Chondrocyte (in vitro differentiated cells): ENCODE results near the gene POU2F2. TPM values are rescaled to one million over a fixed set of nuclear protein-coding genes. Genes with fewer than 3 reads are reported as not detected.

Source experiments
- DNase-seq: peaks from one replicate; pipeline ENCODE4 v3.0.0; 2021; ENCODE audit warnings: mixed read lengths, low spot score
- H3K27ac Mint-ChIP-seq: one replicate; pipeline ENCODE4 v1.8.0; 2021; ENCODE audit warnings: mild to moderate bottlenecking, moderate library complexity, mixed read lengths; ENCODE audit not compliant: unreplicated experiment
- H3K27me3 Mint-ChIP-seq: 2 replicates; pipeline ENCODE4 v1.8.0; 2021; ENCODE audit warnings: low read depth, mixed read lengths
- H3K36me3 Mint-ChIP-seq: 2 replicates; pipeline ENCODE4 v1.8.0; 2021; ENCODE audit warnings: low read depth, mixed read lengths
- H3K4me1 Mint-ChIP-seq: 2 replicates; pipeline ENCODE4 v1.8.0; 2021; ENCODE audit warnings: low read depth, mild to moderate bottlenecking, mixed read lengths
- H3K4me3 Mint-ChIP-seq: one replicate; pipeline ENCODE4 v1.8.0; 2021; ENCODE audit warnings: mild to moderate bottlenecking, moderate library complexity, mixed read lengths; ENCODE audit not compliant: unreplicated experiment
- H3K9me3 Mint-ChIP-seq: 2 replicates; pipeline ENCODE4 v1.8.0; 2021; ENCODE audit warnings: low read depth, mixed read lengths
- total RNA-seq: library from RNA; stranded (reverse); gene quantifications from 3 replicates; pipeline ENCODE4 v1.2.1, GENCODE V29; 2021
- TF ChIP-seq, protein P1 (sequence below): fragments of 200-600 bp; sonication (generic); IDR thresholded peaks from 2 replicates; pipeline ENCODE4 v1.5.0; 2021; ENCODE audit warnings: antibody characterized with exemption, mild to moderate bottlenecking, moderate library complexity

POU2F2 gene
- total RNA-seq, 1 donor from 2014 or later: 1.5 TPM

DNA sequence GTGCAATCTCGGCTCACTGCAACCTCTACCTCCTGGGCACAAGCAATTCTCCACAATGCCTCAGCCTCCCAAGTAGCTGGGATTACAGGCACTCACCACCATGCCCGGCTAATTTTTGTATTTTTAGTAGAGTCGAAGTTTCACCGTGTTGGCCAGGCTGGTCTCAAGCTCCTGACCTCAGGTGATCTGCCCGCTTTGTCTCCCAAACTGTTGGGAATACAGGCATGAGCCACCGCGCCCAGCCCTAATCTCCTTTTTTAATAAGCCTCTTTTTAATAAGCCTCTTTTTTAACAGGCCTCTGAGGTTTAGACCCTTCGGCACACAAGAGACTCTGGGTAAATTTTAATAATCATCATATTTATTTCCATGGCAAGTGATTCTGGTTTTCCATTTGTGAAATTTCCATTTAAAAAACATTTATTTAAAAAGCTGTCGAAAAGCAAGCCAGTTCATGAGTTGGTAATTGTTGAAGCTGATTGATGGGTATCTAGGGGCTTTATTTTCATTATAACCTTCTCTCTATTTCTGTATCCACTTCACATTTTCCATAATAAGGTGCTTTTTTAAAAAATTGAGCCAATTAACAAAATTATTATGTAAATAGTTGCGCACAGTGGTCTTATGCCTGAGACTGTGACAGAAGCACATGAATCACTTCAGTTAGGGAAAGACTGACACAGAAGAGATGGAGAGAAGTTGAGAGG lies 11.8 kb downstream of the POU2F2 start:
- H3K4me3 Mint-ChIP-seq: no peak overlapping the region
- H3K27me3 Mint-ChIP-seq: no peaks in the 10 kb centered on the region

DNA sequence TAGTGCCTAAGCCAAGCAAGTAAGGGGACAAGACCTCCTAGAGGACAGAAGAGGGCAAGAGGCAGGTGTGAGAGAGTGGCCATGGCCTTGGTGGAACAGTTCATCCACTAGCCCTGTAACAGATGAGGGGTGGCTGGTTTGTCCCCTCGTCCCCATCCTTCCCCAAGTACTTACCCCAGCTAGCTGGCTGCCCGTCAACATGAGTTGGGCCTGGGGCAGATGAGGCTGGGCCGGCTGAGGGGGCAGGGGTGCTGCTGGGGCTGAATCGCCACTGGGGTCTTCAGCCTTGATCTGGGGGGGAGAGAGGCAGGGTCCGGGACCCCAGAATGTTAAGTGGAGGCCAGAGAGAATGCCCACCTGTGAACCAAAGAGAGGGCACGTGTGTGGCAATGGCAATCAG lies 15.2 kb downstream of the POU2F2 start:
- TF ChIP-seq, protein P1, sequence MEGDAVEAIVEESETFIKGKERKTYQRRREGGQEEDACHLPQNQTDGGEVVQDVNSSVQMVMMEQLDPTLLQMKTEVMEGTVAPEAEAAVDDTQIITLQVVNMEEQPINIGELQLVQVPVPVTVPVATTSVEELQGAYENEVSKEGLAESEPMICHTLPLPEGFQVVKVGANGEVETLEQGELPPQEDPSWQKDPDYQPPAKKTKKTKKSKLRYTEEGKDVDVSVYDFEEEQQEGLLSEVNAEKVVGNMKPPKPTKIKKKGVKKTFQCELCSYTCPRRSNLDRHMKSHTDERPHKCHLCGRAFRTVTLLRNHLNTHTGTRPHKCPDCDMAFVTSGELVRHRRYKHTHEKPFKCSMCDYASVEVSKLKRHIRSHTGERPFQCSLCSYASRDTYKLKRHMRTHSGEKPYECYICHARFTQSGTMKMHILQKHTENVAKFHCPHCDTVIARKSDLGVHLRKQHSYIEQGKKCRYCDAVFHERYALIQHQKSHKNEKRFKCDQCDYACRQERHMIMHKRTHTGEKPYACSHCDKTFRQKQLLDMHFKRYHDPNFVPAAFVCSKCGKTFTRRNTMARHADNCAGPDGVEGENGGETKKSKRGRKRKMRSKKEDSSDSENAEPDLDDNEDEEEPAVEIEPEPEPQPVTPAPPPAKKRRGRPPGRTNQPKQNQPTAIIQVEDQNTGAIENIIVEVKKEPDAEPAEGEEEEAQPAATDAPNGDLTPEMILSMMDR: no peak
- no peak for DNase-seq
- Mint-ChIP-seq H3K36me3 (no peaks in the 10 kb centered on the region), H3K4me1 (peaks cover 49% of the 10 kb centered on the region), H3K9me3 (no peaks in the 10 kb centered on the region), H3K4me3 (no peak overlapping the region), H3K27ac (no peak overlapping the region), H3K27me3 (no peaks in the 10 kb centered on the region)

More for the DNA sequence above, 11.8 kb downstream of the POU2F2 start:
- DNase-seq: no peak
- Mint-ChIP-seq H3K36me3 (peaks cover 2% of the 10 kb centered on the region), H3K27ac (no peak overlapping the region), H3K9me3 (peaks cover 5% of the 10 kb centered on the region), H3K4me1 (peaks cover 21% of the 10 kb centered on the region)
- TF ChIP-seq, protein P1: no peak

DNA sequence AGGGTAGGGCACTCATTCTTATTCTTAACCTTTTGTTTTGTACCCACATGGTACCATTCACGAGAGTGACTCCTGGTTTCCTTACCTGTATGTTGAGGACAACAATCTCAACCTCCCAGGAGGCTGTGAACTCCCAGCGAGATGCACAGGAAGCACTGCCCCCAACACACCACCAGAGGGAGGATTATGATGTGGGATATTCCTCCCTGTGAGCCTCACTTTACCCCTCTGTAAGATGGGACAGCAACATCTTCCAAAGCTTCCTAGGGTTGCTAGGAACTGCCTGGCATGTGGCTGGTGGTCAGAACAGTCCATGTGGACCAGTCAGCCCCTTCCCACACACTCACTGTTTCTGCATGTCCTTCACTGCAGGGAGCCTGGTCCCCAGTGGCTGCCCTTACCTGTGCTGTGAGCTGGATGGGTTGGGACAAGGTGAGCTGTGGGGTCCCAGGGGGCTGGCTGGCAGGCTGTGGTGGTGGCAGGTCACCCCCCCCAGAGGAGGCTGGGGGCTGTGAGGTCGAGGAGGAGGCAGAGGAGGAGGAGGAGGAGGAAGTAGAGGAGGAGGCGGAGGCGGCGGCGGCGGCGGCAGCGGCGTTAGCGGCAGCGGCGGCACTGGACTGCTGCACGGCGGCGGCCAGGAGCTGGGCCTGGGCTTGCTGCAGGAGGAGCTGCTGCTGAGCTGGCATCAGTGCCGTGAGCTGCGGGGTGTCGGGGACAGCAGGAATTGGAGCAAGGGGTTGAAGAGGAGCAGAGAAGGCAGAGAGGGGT lies 15.8 kb downstream of the POU2F2 start:
- Mint-ChIP-seq H3K9me3 (no peaks in the 10 kb centered on the region), H3K36me3 (no peaks in the 10 kb centered on the region), H3K4me1 (peaks cover 50% of the 10 kb centered on the region), H3K27ac (no peak overlapping the region), H3K27me3 (no peaks in the 10 kb centered on the region), H3K4me3 (no peak overlapping the region)
- no peak for DNase-seq
- TF ChIP-seq, protein P1: no peak

DNA sequence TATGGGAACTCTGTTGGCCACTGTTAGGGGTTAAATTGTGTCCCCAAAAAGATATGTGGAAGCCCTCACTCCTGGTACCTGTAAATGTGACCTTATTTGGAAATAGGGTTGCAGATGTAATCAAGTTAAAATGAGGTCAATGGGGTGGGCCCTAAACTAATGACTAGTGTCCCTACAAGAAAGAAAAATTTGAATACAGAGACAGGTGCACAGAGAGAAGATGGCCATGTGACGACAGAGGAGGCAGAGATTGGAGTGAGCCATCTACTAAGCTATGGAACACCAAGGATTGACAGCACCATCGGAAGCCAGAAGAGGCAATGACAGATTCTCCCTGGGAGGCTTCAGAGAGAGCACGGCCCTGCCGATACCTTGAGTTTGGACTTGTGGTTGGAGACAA lies 16.5 kb downstream of the POU2F2 start:
- TF ChIP-seq, protein P1: no peak
- Mint-ChIP-seq H3K4me3 (no peak overlapping the region), H3K4me1 (peaks cover 48% of the 10 kb centered on the region), H3K36me3 (no peaks in the 10 kb centered on the region), H3K9me3 (no peaks in the 10 kb centered on the region), H3K27me3 (no peaks in the 10 kb centered on the region), H3K27ac (no peak overlapping the region)
- no peak for DNase-seq

DNA sequence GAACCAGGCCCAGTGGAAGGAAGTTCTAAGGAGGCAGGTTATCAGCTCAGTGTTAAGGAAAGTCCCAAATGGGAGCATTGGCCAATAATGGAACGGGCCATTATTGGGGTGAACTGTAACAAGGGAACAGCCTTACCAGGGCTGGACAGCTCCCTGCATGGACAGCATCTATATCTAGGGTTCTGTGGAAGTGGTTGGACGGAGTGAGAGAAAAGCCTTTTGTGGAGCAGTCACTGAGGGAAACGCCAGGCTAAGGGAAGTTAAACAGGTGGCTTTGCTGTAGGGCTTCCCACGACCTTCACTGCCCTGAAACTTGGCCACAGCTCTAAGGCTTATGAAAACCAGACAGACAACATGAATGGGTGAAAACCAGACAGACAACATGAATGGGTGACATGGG lies 17.0 kb downstream of the POU2F2 start:
- Mint-ChIP-seq H3K9me3 (no peaks in the 10 kb centered on the region), H3K4me1 (peaks cover 47% of the 10 kb centered on the region), H3K4me3 (no peak overlapping the region), H3K27ac (peak overlapping the region; percentile 12), H3K36me3 (no peaks in the 10 kb centered on the region), H3K27me3 (no peaks in the 10 kb centered on the region)
- TF ChIP-seq, protein P1: no peak
- no peak for DNase-seq
